ENCODE measurements around the gene SEPSECS. TPM values are rescaled to one million over a fixed set of nuclear protein-coding genes. Genes with fewer than 3 reads are reported as not detected.
A peak's percentile ranks its signal among the peaks of the same experiment; 100 is the strongest.

The SEPSECS gene
- total and polyA plus RNA-seq, 2 of the 13 experiments (the other 11 are each of a cell fraction or from before 2014, with no cell fraction given): 9.4 to 14.3 TPM

- in situ Hi-C loops (cut with HindIII; ENCODE audit: extremely low pct_ligation_motif_present, low pct_unique_long_range_greater_than_20kb): no loop called here
- H3K9ac ChIP-seq (ENCODE audit: insufficient read depth, low read depth, low read length): no peak overlapping the region
- POLR2A ChIA-PET: interaction anchor here (1.1 to 5.2 kb wide), 2 partner anchors 8 to 16 kb away, joined by 3 to 23 read pairs; partner anchors contain the start of gene SEPSECS
- CTCF ChIA-PET (ENCODE audit: low intra/inter-chr PET ratio, low total read pairs): no interaction called here
- peaks cover 39% of the 10 kb centered on the region for H3K4me1 ChIP-seq (ENCODE audit: insufficient read depth, low read length)
- FAIRE-seq (no peak), ATAC-seq (no peak), DNase-seq (ENCODE audit: low spot score) (no peak)
- H3K79me2 ChIP-seq (ENCODE audit: insufficient read depth, low read length): no peaks in the 10 kb centered on the region
- H3K4me2 ChIP-seq (ENCODE audit: low read depth, low read length): no peak overlapping the region
- intact Hi-C loops (cut with micrococcal nuclease; ENCODE audit: unreplicated experiment): no loop called here
- H4K20me1 ChIP-seq (ENCODE audit: insufficient read depth, low read length): no peaks in the 10 kb centered on the region
- no peak overlapping the region for H2AFZ ChIP-seq (ENCODE audit: low read length)
- no peak overlapping the region for H3K4me3 ChIP-seq (replicated peaks in 1 of 3; ENCODE audit: insufficient read depth in 1 of 3, low read depth in 2 of 3, low read length in 3 of 3)
- WGBS (ENCODE audit: low lambda C conversion rate): 88% methylated on average over 2 of the region's 2 CpGs
- peak overlapping the region; percentile 6 for H3K27ac ChIP-seq (ENCODE audit: extremely low read length, insufficient read depth, low read length)
- no peaks in the 10 kb centered on the region for H3K9me3 ChIP-seq (ENCODE audit: low read length)
- H3K27me3 ChIP-seq (ENCODE audit: control insufficient read depth in 1 of 2, insufficient read depth in 2 of 2, low read length in 2 of 2): no peaks in the 10 kb centered on the region
- no TSS peak for BruUV-seq (replicated peaks)
- TF ChIP-seq ZNF674 (CRISPR knock-in tag; IDR thresholded peaks at IDR 0.05; ENCODE audit: low read depth) (no peak), MAFF (IDR thresholded peaks at IDR 0.05; ENCODE audit: low read depth, low read length) (peak; percentile 96), MAFK (conservative IDR thresholded peaks at IDR 0.05 in 1 of 2, IDR thresholded peaks at IDR 0.05 in 1 of 2; ENCODE audit: low read length in 2 of 2) (peak; percentile 94 to 96)
- TF ChIP-seq, protein P1, sequence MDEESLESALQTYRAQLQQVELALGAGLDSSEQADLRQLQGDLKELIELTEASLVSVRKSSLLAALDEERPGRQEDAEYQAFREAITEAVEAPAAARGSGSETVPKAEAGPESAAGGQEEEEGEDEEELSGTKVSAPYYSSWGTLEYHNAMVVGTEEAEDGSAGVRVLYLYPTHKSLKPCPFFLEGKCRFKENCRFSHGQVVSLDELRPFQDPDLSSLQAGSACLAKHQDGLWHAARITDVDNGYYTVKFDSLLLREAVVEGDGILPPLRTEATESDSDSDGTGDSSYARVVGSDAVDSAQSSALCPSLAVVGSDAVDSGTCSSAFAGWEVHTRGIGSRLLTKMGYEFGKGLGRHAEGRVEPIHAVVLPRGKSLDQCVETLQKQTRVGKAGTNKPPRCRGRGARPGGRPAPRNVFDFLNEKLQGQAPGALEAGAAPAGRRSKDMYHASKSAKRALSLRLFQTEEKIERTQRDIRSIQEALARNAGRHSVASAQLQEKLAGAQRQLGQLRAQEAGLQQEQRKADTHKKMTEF (CRISPR knock-in tag; IDR thresholded peaks at IDR 0.05): no peak
- TF ChIP-seq, protein P2, sequence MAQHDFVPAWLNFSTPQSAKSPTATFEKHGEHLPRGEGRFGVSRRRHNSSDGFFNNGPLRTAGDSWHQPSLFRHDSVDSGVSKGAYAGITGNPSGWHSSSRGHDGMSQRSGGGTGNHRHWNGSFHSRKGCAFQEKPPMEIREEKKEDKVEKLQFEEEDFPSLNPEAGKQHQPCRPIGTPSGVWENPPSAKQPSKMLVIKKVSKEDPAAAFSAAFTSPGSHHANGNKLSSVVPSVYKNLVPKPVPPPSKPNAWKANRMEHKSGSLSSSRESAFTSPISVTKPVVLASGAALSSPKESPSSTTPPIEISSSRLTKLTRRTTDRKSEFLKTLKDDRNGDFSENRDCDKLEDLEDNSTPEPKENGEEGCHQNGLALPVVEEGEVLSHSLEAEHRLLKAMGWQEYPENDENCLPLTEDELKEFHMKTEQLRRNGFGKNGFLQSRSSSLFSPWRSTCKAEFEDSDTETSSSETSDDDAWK (CRISPR knock-in tag; IDR thresholded peaks at IDR 0.05): no peak
- peaks cover 2 to 8% of the 10 kb centered on the region in 2 experiments; a peak in 3 of 5 replicates for H3K36me3 ChIP-seq (replicated peaks in 1 of 2; ENCODE audit: control insufficient read depth in 1 of 2, insufficient read depth in 2 of 2, low read length in 2 of 2)
Observed at GRCh38 chr4:25177147-25177546, 16.9 kb upstream of the SEPSECS start.

GRCh38 chr4:25174674-25175073 lies 14.4 kb upstream of the SEPSECS start:
- Histone ChIP-seq H3K36me3 (replicated peaks in 1 of 2; ENCODE audit: control insufficient read depth in 1 of 2, insufficient read depth in 2 of 2, low read length in 2 of 2) (peaks cover 2 to 8% of the 10 kb centered on the region in 2 experiments; a peak in 3 of 5 replicates), H2AFZ (ENCODE audit: low read length) (no peak overlapping the region)
- TF ChIP-seq PTBP1 (IDR thresholded peaks at IDR 0.05; ENCODE audit: low read depth, low read length, poor library complexity, severe bottlenecking): no peak
- TF ChIP-seq SP2 (CRISPR knock-in tag; IDR thresholded peaks at IDR 0.05): no peak
- no peak for TF ChIP-seq HOXA5 (CRISPR knock-in tag; IDR thresholded peaks at IDR 0.05)
- TF ChIP-seq RNF2 (conservative IDR thresholded peaks at IDR 0.05; ENCODE audit: low read depth): no peak
- no peak for TF ChIP-seq SP1 (IDR thresholded peaks at IDR 0.05)
- no peak for TF ChIP-seq SP1 (CRISPR knock-in tag; IDR thresholded peaks at IDR 0.05)
- no peak for TF ChIP-seq PAWR (CRISPR knock-in tag; IDR thresholded peaks at IDR 0.05; ENCODE audit: borderline replicate concordance)
- TF ChIP-seq SP5 (CRISPR knock-in tag; IDR thresholded peaks at IDR 0.05; ENCODE audit: borderline replicate concordance, low read depth): no peak
- no peak for TF ChIP-seq ZSCAN22 (CRISPR knock-in tag; IDR thresholded peaks at IDR 0.05)
- TF ChIP-seq GFI1 (CRISPR knock-in tag; IDR thresholded peaks at IDR 0.05; ENCODE audit: borderline replicate concordance): no peak
- TF ChIP-seq EHMT2 (IDR thresholded peaks at IDR 0.05; ENCODE audit: borderline replicate concordance, low read depth, low read length): no peak
- no peak for TF ChIP-seq ZNF841 (CRISPR knock-in tag; IDR thresholded peaks at IDR 0.05; ENCODE audit: borderline replicate concordance)

More at GRCh38 chr4:25174674-25175073, 14.4 kb upstream of the SEPSECS start:
- DNase-seq (ENCODE audit: low spot score): no peak
- Histone ChIP-seq H3K9me3 (ENCODE audit: low read length) (no peaks in the 10 kb centered on the region), H3K4me2 (ENCODE audit: low read depth, low read length) (no peak overlapping the region), H4K20me1 (ENCODE audit: insufficient read depth, low read length) (no peaks in the 10 kb centered on the region), H3K79me2 (ENCODE audit: insufficient read depth, low read length) (no peaks in the 10 kb centered on the region), H3K27ac (ENCODE audit: extremely low read length, insufficient read depth, low read length) (no peak overlapping the region), H3K4me1 (ENCODE audit: insufficient read depth, low read length) (peaks cover 35% of the 10 kb centered on the region), H3K27me3 (ENCODE audit: control insufficient read depth in 1 of 2, insufficient read depth in 2 of 2, low read length in 2 of 2) (no peaks in the 10 kb centered on the region), H3K9ac (ENCODE audit: insufficient read depth, low read depth, low read length) (no peak overlapping the region), H3K4me3 (replicated peaks in 1 of 3; ENCODE audit: insufficient read depth in 1 of 3, low read depth in 2 of 3, low read length in 3 of 3) (no peak overlapping the region)
- BruUV-seq (replicated peaks): no TSS peak
- WGBS (ENCODE audit: low lambda C conversion rate): 100% methylated on average over 2 of the region's 3 CpGs
- in situ Hi-C loops (cut with HindIII; ENCODE audit: extremely low pct_ligation_motif_present, low pct_unique_long_range_greater_than_20kb): no loop called here
- ChIA-PET CTCF (ENCODE audit: low intra/inter-chr PET ratio, low total read pairs) (no interaction called here), POLR2A (interaction anchor here (5.2 kb wide), 1 partner anchor 14 kb away, joined by 23 read pairs; the partner anchor contains the start of gene SEPSECS)
- no peak for ATAC-seq
- no peak for FAIRE-seq
- intact Hi-C loops (cut with micrococcal nuclease; ENCODE audit: unreplicated experiment): no loop called here
